ENCODE measurements around the gene FOXE3.

The FOXE3 gene

DNA sequence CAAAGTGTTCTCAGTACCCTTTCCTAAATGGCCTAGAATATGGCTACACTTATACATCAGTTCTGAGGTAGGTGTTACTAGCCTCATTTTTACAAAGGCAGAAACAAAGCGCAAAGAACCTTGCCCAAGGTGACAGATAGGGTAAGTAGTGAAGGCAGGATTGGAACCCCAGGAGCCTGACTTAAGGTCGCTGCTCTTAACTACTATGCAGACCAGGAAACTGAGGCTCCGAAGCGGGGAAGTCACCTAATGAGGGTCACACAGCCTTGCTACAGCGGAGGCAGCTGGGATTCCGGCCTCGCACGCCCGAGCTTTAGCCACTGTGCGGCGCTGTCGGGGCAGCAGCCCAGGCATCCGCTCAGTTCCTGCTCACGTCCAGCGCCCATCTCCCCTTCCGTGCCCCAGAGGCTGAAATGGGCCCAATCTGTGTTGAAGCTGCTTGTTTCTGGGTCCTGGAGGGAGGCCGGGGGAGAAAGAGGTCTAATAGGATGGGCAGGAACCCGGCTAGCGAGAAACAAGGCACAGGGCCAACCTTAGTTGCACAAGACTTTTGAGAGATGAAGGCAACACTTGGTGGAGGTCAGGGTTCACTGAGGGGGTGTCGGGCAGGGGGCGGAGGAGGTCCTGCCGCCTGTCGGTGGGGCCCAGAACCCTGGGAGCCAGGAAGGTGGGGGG lies 20.4 kb downstream of the FOXE3 start:
- peak; percentile 69 for DNase-seq

DNA sequence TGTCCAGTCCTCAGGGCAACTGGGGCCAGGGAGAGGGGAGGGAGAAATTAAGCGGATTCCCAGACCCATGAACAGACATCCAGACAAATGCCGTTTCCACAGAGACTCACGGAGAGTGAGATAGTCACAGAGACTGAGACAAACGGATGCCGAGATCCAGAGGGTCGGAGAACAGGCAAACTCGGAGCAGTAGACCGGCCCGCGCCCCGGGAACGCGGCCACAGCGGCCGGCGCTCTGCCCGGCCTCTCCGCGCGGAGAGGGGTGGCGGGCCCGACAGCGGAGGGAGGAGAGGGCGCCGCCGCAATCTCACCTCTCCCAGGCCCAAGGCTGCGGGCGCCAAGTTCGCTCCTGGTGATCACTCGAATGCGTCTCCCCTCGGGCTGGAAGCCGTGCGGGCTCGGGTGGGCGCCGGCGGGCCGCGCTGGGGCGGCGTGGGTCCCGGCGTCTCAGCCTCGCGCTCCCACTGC lies 20.9 kb downstream of the FOXE3 start:
- peak; percentile 41 for DNase-seq

DNA sequence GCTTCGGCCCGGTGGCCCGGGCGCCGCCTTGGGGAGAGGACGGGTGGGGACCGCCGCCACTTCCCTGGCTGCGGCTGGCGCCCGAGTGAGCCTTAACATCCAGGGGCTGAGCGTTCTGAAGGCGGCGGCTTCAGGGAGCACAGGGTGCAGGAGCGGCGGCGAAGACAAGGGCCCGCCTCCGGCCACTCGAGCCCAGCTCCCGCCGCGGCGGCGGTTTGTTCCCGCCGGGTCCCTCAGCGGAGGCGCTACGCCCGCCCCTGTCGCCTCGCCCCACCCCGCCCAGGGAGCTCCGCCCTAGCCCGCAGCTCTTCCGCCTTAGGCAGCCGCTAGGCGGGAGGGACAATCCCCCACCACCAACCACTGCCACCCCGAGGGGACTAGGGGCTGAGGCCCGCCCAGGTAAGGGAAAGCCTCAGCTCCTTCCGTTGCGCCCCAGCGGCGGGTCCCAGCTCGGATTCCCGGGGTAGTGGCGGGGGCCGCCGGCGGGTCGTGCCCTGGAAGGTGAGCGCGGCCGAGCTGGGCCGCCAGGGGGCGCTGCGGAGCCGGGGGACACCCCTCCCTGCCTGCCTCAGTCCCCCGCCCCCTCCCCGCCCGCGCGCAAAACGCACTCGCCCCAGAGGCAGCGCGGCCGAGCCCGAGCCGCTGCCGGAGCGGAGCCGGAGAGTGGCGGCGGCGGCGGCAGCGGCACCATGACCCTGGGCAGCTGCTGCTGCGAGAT lies 21.5 kb downstream of the FOXE3 start, which contains the start of gene FOXD2:
TSS of gene FOXD2 (plus strand) at position 598 of the 718 bp plus-strand sequence. CDS start at position 690, 92 bp downstream.
- peak; percentile 88 for DNase-seq

DNA sequence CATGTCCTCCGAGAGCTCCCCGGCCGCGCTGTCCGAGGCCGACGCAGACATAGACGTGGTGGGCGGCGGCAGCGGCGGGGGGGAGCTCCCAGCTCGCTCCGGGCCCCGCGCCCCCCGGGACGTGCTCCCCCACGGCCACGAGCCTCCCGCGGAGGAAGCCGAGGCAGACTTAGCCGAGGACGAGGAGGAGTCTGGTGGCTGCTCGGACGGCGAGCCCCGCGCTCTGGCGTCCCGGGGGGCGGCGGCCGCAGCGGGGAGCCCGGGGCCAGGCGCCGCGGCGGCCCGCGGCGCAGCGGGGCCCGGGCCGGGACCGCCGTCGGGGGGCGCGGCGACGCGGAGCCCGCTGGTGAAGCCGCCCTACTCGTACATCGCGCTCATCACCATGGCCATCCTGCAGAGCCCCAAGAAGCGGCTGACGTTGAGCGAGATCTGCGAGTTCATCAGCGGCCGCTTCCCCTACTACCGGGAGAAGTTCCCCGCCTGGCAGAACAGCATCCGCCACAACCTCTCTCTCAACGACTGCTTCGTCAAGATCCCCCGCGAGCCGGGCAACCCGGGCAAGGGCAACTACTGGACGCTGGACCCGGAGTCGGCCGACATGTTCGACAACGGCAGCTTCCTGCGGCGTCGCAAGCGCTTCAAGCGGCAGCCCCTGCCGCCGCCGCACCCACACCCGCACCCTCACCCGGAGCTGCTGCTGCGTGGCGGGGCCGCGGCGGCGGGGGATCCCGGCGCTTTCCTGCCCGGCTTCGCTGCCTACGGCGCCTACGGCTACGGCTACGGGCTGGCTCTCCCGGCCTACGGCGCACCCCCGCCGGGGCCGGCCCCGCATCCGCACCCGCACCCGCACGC lies 22.3 kb downstream of the FOXE3 start:
- no peak for DNase-seq

DNA sequence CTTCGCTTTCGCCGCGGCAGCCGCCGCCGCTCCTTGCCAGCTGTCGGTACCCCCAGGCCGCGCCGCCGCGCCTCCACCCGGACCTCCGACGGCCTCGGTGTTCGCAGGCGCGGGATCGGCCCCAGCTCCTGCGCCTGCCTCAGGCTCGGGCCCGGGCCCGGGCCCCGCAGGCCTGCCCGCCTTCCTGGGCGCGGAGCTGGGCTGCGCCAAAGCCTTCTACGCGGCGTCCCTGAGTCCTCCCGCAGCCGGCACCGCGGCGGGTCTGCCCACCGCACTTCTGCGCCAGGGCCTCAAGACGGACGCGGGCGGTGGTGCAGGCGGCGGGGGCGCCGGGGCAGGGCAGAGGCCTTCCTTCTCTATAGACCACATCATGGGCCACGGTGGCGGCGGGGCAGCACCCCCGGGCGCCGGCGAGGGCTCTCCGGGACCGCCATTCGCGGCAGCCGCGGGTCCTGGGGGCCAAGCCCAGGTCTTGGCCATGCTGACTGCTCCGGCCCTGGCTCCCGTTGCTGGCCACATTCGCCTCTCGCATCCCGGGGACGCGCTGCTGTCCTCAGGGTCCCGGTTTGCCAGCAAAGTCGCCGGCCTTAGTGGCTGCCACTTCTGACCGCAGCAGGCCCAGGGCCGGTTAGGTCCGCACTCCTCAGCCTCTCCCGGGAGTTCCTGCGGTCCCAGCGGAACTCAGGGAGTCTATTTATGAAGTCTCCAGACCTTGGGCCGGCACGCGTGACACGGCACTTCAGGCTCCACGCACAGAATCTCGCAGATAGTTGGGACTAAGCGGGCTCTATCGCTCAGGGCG lies 23.1 kb downstream of the FOXE3 start:
- no peak for DNase-seq

DNA sequence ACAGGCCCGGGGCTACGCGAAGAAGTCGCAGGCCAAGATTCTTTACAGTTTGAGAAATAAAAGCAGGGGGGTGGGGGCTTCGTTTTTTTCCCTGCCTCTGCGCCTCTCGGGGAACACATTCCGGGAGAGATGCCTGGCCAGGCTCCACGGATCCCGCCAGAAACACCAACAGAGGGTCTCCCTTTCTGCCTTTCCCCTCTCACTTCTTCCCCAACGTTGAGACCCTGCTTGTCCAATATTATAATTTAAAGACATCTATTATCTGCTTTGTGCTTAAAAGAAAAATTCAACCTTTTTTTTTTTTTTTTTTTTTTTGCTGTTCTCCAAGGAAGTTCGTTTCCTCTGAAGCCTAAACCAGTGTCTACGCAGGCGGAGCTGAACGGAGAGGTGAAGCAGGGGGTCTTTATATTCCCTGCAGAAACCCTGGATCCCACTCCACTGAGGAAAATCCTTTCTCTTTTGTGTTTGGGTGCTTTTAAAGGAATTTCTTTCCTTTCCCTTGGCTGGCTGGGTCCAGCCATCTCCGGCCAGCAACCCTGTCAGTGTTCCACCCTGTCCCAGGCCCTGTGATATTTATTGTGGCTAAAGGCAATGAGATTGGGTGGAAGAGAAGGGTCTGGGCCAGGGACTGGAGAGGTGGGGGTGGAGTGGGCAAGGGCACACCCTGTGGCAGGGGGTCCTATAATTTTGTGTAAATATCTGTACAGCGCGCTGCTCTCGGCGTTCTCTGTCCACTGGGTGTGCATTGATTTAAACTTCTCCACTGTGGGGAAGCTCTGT lies 23.9 kb downstream of the FOXE3 start:
- DNase-seq = no peak

DNA sequence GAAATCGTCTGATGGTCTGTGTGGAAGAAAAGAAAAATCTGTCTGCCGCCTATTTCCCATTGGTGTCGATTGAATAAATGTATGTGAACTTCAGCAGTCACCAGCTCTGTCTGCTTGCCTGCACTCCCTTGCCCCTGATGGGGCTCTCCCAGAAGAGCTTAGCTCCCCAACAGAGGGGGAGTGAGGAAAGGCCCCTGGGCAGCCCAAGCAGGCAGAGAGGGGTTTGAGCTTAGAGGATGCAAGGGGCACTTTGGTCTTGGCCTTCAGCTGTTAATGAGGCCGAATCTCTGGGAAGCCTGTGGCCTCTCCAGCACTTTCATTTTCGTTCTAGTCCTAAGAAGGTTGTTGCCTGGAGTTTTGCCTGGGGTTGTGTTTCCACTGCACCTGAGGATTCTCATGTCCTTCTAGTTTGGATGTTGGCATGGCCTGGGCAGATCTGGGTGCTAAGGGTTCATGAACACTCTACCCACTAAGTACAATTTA lies 24.6 kb downstream of the FOXE3 start:
- DNase-seq = no peak

DNA sequence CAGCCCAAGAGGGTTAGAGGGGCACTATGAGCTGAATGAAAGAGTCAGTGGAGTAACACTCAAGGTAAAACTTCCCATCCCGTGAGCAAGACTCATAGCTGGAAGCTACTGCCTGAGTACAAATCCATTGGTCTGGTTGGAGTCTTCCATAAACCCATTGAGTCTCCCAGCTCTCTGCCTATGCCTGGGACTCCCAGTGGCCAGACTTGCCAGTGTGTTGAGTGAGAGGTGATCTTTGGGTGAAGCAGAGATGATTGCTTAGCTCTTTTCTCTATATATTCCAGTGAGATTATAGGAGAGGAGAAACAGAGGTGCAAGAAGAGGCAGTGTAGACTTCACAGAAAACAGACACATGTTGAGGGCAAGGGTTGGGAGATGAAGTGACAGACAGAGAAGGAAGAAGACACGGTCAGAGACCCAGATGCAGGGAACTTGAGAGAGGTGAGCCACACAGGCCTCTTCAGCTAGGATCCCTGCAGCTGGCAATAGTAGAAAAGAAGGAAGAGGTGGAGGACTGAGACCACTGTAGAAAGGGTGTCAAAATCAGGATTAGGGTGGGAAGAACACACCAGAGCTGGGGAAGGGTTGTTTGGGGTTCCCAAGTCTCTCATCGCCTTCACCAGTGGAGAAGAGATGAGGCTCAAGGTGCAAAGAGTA lies 25.5 kb downstream of the FOXE3 start:
- DNase-seq = no peak

DNA sequence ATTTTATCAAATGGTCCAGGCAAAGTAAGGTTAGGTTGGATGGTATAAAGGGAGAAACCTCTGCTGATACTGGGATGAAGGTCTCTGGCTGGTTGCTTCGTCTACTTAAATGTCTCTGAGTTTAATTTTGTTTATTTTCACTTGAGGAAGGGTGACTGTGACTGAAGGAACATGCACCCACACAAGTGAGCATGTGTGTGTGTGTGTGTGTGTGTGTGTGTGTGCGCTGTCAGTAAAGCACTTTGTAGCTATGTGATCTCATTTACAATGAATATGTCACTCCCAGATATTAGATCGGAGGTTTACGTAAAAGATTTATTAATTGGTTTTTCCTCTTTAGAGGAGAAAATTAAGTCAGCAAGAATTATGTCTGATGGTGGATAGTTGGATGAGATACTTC lies 26.1 kb downstream of the FOXE3 start:
- no peak for DNase-seq

DNA sequence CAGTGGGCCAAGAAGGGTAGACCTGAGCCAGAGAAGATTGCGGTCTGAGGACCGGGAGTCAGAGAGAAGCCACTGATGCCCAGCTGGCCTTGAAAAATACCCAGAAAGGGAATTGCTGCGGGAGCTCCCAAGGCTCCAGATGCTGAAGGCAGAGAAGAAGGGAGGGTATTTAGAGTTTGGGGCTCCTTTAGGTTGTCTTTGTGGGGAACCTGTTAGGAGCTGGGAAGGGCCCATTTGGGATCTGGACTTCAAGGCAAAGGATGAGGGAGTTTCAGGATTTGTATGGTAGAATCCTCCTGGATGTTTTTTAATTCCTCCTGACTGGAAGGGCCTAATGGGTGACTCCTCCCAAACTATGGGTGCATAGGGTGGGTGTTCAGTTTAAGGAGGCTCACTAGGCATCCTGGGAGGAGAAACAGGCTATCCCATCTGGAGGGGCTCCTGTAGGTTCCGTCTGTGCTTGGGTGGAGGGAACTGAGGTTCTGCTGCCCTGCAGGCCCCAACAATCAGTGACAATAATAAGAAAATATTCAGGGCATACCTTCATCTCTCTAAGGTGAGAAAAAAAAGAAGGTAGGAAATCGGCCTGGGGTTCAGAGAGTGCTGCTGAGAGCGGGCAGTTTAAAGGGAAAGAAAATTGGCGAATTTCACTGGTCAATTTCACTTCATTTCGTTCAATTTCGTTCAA lies 26.9 kb downstream of the FOXE3 start:
- no peak for DNase-seq

DNA sequence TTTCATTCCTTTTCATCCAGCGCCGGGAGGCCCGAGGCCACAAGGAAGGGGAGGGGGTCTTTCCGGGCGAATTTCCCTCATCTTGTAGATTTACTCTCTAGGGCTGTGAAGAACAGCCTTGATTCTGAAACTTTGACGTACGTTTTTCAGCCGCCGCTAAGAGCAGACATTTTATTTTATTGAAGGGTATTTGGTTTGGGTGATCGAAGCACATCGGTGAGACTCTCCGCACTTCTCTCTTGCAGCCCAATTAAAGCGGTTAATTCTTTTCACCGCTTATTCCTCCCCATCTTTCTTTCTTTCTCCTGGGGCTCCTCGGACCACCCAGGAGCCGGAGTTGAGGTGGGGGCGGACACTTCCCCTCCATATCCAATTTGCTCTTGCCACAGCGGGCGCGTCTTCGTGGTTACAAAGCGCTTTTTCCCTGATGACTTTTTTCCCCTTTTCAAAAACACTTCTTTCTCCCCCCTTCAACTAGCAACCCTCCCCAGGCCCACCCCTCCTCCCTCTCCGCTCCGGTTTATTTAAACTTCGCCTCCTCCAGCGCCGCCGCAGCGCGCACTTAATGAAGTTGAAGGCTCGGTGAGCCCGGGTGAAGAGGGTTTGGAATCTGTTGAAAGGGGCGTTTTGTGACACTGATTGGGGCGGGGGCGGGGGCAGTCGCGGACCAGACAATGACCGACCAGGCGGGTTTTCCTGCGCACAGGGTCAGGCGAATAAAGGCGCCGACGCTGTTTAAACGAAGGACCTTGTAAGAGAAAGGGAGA lies 27.6 kb downstream of the FOXE3 start:
- no peak for DNase-seq

DNA sequence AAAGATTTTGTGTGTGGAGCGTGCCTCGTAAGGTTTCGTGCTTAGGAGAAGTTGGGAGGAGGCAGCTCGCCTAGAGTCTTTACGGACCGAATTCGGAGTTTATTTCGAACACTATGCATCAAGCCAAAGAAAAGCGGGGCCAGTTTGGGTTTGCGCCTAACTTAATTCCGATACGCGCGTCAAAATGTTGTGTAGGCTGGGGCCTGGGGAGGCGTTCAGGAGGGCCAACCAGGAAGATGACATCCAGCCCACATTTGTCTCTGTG lies 28.1 kb downstream of the FOXE3 start:
- no peak for DNase-seq

DNA sequence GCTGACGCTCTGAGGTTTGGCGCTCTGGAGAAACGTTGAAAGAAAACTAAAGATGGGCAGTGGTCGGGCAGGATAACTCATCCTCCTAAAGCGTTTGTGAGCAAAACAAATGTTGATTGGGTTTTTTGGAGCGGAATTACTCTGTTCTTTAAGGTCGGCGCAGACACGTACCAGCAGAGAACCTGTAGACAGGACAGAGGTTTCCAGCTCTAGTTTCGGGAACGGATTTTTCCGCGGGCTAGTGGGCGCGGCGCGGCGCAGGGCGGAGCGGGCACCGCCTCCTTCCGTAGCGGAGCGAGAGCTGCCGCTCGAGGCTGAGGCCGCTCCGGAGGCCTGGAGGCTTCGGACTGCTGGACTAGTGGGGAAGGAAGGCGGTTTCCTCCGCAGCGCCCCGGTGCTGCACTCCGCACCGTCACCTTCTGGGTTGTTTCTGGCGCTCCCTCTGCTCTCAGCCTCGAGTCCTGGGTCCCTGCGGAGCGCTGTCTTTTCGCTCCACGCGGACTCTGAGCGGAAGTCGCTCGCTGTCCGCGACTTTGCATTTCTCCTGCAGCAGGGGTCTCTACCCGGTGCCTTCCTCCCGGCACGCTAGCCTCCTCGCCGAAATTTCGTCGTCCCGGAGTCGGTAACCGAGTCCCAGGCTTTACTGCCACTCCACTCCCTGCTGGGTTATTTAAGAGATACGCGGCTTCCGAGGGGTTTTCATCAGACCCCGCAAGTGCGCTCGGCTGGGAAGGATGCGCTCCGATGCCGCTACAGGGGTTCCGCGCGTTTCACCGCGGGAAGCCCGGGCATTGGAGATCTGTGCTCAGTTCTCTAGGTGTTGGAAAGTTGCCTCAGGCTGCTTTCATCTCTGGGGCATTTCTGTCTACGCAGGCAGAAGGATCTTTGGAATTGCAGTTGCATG lies 28.7 kb downstream of the FOXE3 start:
- no peak for DNase-seq

DNA sequence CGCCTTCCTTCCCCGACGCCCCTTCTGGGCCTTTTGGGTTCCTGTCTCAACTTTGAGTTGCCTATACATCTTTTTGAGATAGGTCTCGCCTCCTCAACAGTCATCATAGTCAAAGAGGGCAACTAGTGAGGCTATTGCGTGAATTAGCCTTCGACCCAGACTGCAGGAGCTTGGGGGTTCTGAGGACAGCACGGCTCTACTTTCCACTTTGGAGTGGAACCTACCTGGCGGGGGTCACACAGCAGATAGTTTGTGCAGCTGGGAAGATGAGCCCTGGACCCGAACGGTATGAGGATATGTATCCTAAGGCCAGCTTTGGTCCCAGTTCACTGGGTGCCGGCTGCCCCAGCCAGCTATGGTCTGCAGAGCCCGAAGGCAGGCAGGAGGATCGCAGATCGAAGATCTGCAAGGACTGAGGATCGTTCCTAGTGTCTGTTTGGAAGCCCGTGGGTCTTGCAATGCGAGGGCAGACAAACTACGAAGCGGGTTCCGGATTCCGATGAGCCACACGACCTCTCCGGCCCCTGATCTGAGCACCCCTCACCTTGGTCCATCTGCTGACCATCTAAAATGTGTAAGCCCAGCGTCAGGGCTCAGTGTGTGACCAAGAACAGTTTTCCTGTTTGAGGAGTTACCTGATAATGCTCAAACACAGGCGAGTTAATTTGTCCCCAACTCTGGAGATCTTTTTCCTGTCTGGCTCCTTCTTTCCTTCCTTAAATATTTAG lies 29.9 kb downstream of the FOXE3 start:
- no peak for DNase-seq

DNA sequence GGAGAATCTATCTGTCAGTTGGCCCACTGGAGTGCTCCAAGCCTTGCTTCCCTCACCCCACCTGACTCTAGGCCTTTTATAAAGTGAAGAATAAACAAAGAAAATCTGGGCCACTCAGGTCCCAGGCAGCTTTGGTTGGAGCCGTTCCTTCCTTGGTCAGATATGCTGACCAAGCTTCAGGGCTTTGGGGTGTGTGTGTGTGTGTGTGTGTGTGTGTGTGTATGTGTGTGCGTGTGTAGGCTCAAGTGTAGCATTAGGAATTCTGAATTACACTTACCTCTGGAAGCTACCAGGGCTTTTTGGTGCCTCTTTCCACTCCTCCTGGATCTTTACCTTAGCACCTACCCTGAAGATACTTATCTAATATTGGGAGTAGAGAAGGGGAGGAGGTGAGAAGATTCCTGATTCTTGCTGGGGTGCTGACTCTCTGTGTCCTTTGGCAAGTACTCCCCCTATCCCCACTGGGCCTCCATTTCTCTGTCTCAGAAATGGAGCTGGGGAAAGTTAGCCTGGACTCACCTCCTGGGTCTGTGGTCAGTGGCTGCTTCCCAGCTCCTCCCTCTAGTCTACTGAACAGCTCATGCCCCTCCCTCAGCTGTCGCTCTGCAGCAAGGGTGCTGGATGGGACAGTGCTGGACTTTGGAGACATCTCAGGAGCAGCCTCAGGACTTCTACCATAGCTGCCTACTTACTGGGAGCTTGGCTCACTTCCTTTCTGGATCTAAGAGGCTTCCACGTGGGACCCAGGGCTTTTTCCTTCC lies 32.6 kb downstream of the FOXE3 start:
- no peak for DNase-seq

DNA sequence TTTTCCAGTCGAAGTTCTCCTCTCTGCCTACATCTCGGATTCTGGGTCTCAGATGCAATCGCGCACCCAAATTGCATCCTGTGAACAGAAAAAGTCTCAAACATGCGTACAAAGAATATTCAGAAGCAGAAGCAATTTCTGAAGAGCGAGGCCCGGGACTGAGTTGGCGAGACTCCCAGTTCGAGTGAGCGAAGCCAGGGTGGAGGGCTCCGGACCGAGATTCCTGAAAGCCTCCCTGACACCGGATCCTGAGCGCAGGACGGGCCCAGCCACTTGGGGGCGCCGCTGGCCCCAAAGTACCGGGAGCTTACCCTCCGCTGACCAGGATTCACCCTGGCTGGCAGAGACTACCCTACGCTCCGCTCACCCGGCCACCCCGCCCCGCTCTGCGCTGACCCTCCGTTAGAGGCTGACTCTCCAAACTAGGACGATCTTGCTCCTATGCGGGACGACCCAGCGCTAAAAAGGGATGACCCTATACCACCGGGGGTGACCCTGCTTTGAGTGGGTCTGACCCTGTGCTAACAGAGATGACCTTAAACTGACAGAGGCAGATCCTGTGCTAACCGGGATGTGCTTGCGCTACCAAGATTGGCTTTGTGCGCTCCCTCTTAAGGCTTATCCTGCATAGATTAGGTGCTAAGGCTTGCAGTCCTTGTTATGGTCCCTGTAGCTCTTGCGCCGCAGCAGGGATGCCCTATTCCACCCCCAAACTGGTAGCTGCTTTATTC lies 33.9 kb downstream of the FOXE3 start:
- no peak for DNase-seq

DNA sequence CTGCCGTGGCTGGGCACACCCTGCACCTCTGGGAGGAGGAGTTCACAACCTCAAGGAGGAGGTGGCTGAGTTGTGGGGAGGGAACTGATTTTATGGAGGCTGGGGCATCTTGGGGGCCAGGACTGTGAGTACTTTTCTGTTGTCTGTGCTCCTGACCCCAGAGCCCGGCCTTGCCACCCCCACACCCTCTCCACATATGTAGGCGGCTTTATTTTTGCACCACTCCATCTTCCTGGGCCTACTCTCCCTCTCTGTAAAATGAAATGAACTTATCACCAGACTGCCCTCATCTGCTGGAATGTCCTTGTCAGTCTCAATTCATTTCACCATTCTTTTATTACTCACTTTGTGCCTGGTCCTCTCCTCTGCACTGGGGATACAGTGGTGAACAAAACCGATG lies 34.5 kb downstream of the FOXE3 start:
- DNase-seq = no peak
